Measurements from ENCODE around the gene SF3B6.
A peak's percentile ranks its signal among the peaks of the same experiment; 100 is the strongest.
"Not testable (repeated sequence)": the region's sequence is repeated elsewhere in the genome, so short reads cannot be mapped to it uniquely, and the experiment has no call there.

The SF3B6 gene

DNA sequence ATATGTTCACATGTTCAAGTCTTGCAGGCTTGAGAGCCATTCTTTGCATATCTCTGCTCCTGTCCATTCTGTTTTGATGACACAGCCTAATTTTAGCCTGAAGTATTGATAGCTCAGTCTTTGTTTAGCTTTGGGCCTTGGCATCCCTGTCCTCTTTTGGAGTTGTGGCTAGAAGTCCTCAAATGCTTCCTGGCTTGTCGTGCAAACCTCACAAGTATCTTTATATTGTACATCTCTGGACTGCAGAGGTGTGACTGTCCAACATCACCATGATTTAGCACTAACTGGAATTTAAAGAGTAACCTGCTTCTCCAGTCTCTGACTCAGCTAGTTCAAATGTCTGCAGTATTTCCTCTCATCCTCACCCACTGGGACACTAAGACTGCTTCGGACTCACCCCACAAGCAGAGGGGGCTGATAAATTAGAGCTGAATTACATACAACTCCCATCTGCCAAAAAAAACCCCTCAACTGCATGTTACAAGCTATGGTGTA lies 35.3 kb upstream of the SF3B6 start:
- TF ChIP-seq TAF1 (IDR thresholded peaks at IDR 0.05; ENCODE audit: low read depth, low read length) (no peak), POLR2A (IDR thresholded peaks at IDR 0.05; ENCODE audit: low read depth, low read length) (no peak), SPI1 (IDR thresholded peaks at IDR 0.05; ENCODE audit: low read depth, low read length) (no peak), POU2F2 (IDR thresholded peaks at IDR 0.05; ENCODE audit: low read depth, low read length) (no peak), POLR2AphosphoS5 (IDR thresholded peaks at IDR 0.05; ENCODE audit: low read depth, low read length) (no peak), PAX5 (IDR thresholded peaks at IDR 0.05; ENCODE audit: insufficient read depth, low read length, severe bottlenecking) (no peak)
- FAIRE-seq (no peak), DNase-seq (ENCODE audit: insufficient read length, low spot score) (no peak)

DNA sequence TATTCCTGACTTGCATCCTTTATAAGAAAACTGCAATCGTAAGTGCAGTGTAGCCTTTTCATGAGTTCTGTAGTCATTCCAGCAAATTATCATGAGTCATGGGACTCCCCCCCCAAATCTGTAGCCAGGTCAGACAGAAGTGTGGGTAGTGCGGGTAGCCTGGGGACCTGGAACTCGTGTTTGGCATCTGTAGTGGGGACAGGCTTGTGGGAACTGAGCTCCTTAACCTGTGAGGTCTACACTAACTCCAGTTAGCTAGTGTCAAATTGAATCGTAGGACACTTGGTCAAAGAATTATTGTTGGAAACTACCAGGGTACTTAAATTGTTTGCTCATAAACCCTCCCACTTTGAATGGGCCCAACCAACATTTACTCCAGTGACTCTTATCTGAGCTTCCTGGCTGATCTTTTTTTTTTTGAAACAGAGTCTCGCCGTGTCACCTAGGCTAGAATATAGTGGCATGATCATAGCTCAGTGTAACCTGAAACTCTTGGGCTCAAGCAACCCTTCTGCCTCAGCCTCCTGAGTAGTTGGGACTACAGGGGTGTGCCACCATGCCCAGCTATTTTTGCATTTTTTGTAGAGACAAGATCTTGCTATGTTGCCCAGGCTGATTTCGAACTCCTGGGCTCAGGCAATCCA lies 34.7 kb upstream of the SF3B6 start:
- FAIRE-seq, result no peak
- TF ChIP-seq POLR2A (IDR thresholded peaks at IDR 0.05; ENCODE audit: low read depth, low read length) (no peak), POLR2AphosphoS5 (IDR thresholded peaks at IDR 0.05; ENCODE audit: low read depth, low read length) (no peak), PAX5 (IDR thresholded peaks at IDR 0.05; ENCODE audit: insufficient read depth, low read length, severe bottlenecking) (no peak), POU2F2 (IDR thresholded peaks at IDR 0.05; ENCODE audit: low read depth, low read length) (no peak), SPI1 (IDR thresholded peaks at IDR 0.05; ENCODE audit: low read depth, low read length) (no peak), TAF1 (IDR thresholded peaks at IDR 0.05; ENCODE audit: low read depth, low read length) (no peak)

DNA sequence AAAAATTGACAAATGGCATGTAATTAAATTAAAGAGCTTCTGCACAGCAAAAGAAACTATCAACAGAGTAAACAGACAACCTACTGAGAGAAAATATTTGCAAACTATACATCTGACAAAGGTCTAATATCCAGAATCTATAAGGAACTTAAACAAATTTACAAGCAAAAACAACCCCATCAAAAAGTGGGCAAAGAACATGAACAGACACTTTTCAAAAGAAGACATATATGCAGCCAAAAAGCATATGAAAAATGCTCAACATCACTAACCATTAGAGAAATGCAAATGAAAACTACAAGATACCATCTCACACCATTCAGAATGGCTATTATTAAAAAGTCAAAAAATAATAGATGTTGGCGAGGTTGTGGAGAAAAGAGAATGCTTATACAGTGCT lies 33.3 kb upstream of the SF3B6 start:
- not testable (repeated sequence) for FAIRE-seq

More for the DNA sequence above, 34.7 kb upstream of the SF3B6 start:
- DNase-seq (ENCODE audit: insufficient read length, low spot score), result no peak

DNA sequence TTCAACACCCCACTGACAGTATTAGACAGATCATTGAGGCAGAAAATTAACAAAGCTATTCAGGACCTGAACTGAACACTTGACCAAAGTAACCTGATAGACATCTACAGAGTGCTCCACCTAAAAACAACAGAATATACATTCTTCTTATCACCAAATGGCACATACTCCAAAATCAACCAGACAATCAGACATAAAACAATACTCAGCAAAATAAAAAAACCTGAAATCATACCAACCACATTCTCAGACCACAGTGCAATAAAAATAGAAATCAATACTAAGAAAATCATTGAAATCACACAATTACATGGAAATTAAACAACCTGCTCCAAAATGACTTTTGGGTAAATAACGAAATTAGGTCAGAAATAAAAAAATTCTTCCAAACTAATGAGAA lies 31.2 kb upstream of the SF3B6 start:
- FAIRE-seq (no peak), DNase-seq (ENCODE audit: insufficient read length, low spot score) (no peak)
- TF ChIP-seq TAF1 (IDR thresholded peaks at IDR 0.05; ENCODE audit: low read depth, low read length) (no peak), SPI1 (IDR thresholded peaks at IDR 0.05; ENCODE audit: low read depth, low read length) (no peak), POLR2AphosphoS5 (IDR thresholded peaks at IDR 0.05; ENCODE audit: low read depth, low read length) (no peak), POU2F2 (IDR thresholded peaks at IDR 0.05; ENCODE audit: low read depth, low read length) (no peak), POLR2A (IDR thresholded peaks at IDR 0.05; ENCODE audit: low read depth, low read length) (no peak), PAX5 (IDR thresholded peaks at IDR 0.05; ENCODE audit: insufficient read depth, low read length, severe bottlenecking) (no peak)

More for the DNA sequence above, 33.3 kb upstream of the SF3B6 start:
- DNase-seq (ENCODE audit: insufficient read length, low spot score), result not testable (repeated sequence)

DNA sequence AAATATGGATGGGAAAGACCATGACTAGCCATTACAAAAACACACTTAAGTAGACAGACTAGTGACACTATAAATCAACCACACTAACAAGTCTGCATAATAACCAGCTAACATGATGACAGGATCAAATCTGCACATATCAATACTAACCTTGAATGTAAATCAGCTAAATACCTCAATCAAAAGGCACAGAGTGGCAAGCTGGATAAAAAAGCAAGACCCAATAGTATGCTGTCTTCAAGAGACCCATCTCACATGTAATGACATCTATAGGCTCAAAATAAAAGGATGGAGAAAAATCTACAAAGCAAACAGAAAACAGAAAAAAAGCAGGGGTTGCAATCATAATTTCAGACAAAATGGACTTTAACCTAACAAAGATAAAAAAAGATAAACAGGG lies 30.7 kb upstream of the SF3B6 start:
- no peak for FAIRE-seq

DNA sequence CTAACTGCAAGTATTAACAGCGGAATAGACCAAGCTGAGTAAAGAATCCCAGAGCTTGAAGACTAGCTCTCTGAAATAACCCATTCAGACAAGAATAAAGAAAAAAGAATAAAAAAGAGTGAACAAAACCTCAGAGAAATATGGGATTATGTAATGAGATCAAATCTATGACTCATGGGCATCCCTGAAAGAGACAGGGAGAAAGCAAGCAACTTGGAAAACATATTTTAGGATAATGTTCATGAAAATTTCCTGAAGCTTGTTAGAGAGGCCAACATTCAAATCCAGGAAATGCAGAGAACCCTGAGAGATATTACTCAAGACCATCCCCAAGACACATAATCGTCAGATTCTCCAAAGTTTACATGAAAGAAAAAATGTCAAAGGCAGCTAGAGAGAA lies 29.7 kb upstream of the SF3B6 start:
- FAIRE-seq (no peak), DNase-seq (ENCODE audit: insufficient read length, low spot score) (no peak)
- TF ChIP-seq TAF1 (IDR thresholded peaks at IDR 0.05; ENCODE audit: low read depth, low read length) (no peak), SPI1 (IDR thresholded peaks at IDR 0.05; ENCODE audit: low read depth, low read length) (no peak), POU2F2 (IDR thresholded peaks at IDR 0.05; ENCODE audit: low read depth, low read length) (no peak)

More for the DNA sequence above, 30.7 kb upstream of the SF3B6 start:
- no peak for TF ChIP-seq TAF1 (IDR thresholded peaks at IDR 0.05; ENCODE audit: low read depth, low read length)
- no peak for TF ChIP-seq SPI1 (IDR thresholded peaks at IDR 0.05; ENCODE audit: low read depth, low read length)
- no peak for TF ChIP-seq PAX5 (IDR thresholded peaks at IDR 0.05; ENCODE audit: insufficient read depth, low read length, severe bottlenecking)
- no peak for TF ChIP-seq POU2F2 (IDR thresholded peaks at IDR 0.05; ENCODE audit: low read depth, low read length)
- no peak for TF ChIP-seq POLR2AphosphoS5 (IDR thresholded peaks at IDR 0.05; ENCODE audit: low read depth, low read length)
- TF ChIP-seq POLR2A (IDR thresholded peaks at IDR 0.05; ENCODE audit: low read depth, low read length), result no peak
- DNase-seq (ENCODE audit: insufficient read length, low spot score), result no peak

DNA sequence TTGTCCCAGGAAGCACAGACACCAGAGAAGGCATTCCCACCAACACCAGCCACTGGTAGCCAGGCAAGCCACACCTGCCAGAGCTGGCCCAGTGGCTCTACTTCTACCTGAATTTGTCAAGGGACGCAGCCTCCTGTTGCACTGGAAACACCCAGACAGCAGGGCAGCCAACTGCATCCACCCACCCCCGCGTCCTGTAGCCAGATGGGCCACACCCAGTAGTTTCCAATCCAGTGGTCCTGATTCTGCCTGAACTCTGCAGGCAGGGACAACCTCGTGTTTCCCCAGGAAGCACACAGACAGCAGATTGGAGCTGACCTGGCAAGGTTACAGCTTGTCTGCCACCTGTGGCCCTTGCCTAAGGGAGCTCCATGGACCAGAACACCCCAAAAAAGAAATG lies 28.8 kb upstream of the SF3B6 start:
- TF ChIP-seq TAF1 (IDR thresholded peaks at IDR 0.05; ENCODE audit: low read depth, low read length) (no peak), POU2F2 (IDR thresholded peaks at IDR 0.05; ENCODE audit: low read depth, low read length) (no peak), POLR2AphosphoS5 (IDR thresholded peaks at IDR 0.05; ENCODE audit: low read depth, low read length) (no peak), POLR2A (IDR thresholded peaks at IDR 0.05; ENCODE audit: low read depth, low read length) (no peak), SPI1 (IDR thresholded peaks at IDR 0.05; ENCODE audit: low read depth, low read length) (no peak), PAX5 (IDR thresholded peaks at IDR 0.05; ENCODE audit: insufficient read depth, low read length, severe bottlenecking) (peak; percentile 46)
- peak; percentile 69 for FAIRE-seq
- no peak for DNase-seq (ENCODE audit: insufficient read length, low spot score)

DNA sequence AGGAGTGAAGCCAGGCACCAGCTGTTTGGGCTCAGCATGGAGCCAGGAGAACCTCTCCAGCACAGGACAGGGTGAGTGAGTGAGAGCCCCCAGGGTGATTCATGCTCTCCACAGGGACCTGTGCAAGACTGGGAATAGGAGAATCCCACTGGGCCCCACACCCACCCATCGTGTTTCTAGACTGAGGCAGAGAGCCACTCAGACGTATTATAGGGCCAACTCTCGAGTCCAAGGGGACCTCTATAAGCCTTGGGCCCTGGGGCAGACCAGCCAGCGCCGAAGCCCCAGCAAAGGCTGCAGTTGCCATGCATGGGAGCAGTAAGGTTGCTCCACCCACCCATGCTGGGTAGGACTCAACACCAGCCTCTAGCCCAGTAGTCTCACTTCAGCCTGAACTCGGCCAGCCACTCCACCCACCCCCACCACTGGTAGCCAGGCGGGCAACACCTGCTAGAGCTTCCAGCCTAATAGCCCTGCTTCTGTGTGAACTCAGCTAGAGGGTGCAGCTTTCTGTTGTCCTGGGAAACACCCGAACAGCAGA lies 28.1 kb upstream of the SF3B6 start:
- TF ChIP-seq PAX5 (IDR thresholded peaks at IDR 0.05; ENCODE audit: insufficient read depth, low read length, severe bottlenecking) (no peak), POLR2A (IDR thresholded peaks at IDR 0.05; ENCODE audit: low read depth, low read length) (no peak), SPI1 (IDR thresholded peaks at IDR 0.05; ENCODE audit: low read depth, low read length) (no peak), POU2F2 (IDR thresholded peaks at IDR 0.05; ENCODE audit: low read depth, low read length) (no peak), TAF1 (IDR thresholded peaks at IDR 0.05; ENCODE audit: low read depth, low read length) (no peak), POLR2AphosphoS5 (IDR thresholded peaks at IDR 0.05; ENCODE audit: low read depth, low read length) (no peak)
- FAIRE-seq (no peak), DNase-seq (ENCODE audit: insufficient read length, low spot score) (no peak)

DNA sequence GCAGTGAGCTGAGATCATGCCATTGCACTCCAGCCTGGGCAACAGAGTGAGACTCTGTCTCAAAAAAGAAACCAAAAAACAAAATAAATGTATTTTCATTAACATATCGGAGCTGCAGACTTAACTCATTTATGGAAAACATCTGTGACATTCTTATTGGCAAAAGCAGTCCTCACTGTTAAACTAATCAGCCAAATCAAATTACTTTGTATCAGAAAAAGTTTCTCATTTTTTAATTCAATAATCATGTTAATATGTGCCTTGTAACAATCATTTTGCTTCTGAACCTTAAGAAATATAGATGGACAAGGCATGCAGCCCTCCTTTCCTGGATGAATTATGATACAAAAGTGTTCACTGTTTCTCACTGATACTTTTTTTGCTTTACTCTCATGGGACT lies 26.6 kb upstream of the SF3B6 start:
- FAIRE-seq (no peak), DNase-seq (ENCODE audit: insufficient read length, low spot score) (no peak)
- TF ChIP-seq SPI1 (IDR thresholded peaks at IDR 0.05; ENCODE audit: low read depth, low read length), result no peak
- TF ChIP-seq POLR2A (IDR thresholded peaks at IDR 0.05; ENCODE audit: low read depth, low read length), result no peak
- no peak for TF ChIP-seq POLR2AphosphoS5 (IDR thresholded peaks at IDR 0.05; ENCODE audit: low read depth, low read length)
- TF ChIP-seq POU2F2 (IDR thresholded peaks at IDR 0.05; ENCODE audit: low read depth, low read length), result no peak
- TF ChIP-seq TAF1 (IDR thresholded peaks at IDR 0.05; ENCODE audit: low read depth, low read length), result no peak
- no peak for TF ChIP-seq PAX5 (IDR thresholded peaks at IDR 0.05; ENCODE audit: insufficient read depth, low read length, severe bottlenecking)

DNA sequence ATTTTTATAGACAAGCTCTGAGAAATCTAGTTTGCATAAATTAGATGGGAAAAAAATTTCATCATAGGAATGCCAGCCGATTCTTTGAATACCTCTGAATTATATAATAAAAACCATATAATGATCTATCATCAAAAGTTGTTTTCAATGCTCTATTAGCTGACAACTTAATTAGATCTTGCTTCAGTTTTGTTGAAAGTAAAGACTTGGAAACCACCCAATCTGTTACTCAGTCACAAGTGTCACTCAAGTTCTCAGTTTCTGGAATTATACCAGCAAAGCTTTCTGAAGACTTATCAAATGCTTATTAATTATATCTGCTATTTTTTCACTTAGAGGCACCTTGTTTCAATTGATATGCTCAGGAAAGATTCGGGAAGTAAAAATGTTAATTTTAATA lies 25.9 kb upstream of the SF3B6 start:
- TF ChIP-seq PAX5 (IDR thresholded peaks at IDR 0.05; ENCODE audit: insufficient read depth, low read length, severe bottlenecking), result no peak
- no peak for TF ChIP-seq POLR2AphosphoS5 (IDR thresholded peaks at IDR 0.05; ENCODE audit: low read depth, low read length)
- no peak for TF ChIP-seq TAF1 (IDR thresholded peaks at IDR 0.05; ENCODE audit: low read depth, low read length)
- TF ChIP-seq SPI1 (IDR thresholded peaks at IDR 0.05; ENCODE audit: low read depth, low read length), result no peak
- no peak for TF ChIP-seq POU2F2 (IDR thresholded peaks at IDR 0.05; ENCODE audit: low read depth, low read length)
- TF ChIP-seq POLR2A (IDR thresholded peaks at IDR 0.05; ENCODE audit: low read depth, low read length), result no peak
- no peak for DNase-seq (ENCODE audit: insufficient read length, low spot score)
- FAIRE-seq, result no peak

DNA sequence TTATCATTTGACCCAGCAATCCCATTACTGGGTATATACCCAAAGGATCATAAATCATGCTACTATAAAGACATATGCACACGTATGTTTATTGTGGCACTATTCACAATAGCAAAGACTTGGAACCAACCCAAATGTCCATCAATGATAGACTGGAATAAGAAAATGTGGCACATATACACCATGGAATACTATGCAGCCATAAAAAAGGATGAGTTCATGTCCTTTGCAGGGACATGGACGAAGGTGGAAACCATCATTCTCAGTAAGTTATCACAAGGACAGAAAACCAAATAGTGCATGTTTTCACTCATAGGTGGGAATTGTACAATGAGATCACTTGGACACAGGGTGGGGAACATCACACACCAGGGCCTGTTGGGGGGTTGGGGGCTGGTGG lies 24.6 kb upstream of the SF3B6 start:
- DNase-seq (ENCODE audit: insufficient read length, low spot score); FAIRE-seq: not testable (repeated sequence)

DNA sequence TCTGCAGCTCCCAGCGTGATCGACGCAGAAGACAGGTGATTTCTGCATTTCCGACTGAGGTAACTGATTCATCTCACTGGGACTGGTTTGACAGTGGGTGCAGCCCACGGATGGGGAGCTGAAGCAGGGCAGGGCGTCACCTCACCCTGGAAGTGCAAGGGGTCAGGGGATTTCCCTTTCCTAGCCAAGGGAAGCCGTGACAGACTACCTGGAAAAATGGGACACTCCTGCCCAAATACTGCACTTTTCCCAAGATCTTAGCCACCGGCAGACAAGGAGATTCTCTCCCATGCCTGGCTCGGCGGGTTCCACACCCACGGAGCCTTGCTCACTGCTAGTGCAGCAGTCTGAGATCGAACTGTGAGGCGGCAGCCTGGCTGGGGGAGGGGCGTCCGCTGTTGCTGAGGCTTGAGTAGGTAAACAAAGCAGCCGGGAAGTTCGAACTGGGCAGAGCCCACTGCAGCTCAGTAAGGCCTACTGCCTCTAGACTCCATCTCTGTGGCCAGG lies 19.1 kb upstream of the SF3B6 start:
- FAIRE-seq; DNase-seq (ENCODE audit: insufficient read length, low spot score): not testable (repeated sequence)

DNA sequence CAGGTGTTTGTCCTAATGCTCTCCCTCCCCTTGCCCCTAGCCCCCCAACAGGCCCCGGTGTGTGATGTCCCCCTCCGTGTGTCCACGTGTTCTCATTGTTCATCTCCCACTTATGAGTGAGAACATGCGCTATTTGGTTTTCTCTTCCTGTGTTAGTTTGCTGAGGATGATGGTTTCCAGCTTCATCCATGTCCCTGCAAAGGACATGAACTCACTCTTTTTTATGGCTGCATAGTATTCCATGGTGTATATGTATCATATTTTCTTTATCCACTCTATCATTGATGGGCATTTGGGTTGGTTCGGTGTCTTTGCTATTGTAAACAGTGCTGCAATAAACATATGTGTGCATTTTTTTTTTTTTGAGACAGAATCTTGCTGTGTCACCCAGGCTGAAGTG lies 17.1 kb upstream of the SF3B6 start:
- not testable (repeated sequence) for DNase-seq (ENCODE audit: insufficient read length, low spot score); FAIRE-seq

All from GM12891 (cell line).